Stimulated activated CD8-positive, alpha-beta memory T cell treated with anti-CD3 and anti-CD28 coated beads, Interleukin-15, amount 100 ng/mL, for 24 hours (primary cell): Measurements from ENCODE around the gene DPYD.

Experiments
- DNase-seq: peaks from one replicate; pipeline ENCODE4 v3.0.0-alpha.2; 2020; ENCODE audit warnings: low read depth

Gene DPYD

GRCh38 chr1:97906567-97907241, 14.1 kb downstream of the DPYD start:
- DNase-seq = no peak

- DNase-seq = no peak
Observed at GRCh38 chr1:97905141-97905940, 15.5 kb downstream of the DPYD start.

GRCh38 chr1:97904534-97904933, 16.3 kb downstream of the DPYD start:
- DNase-seq = no peak

GRCh38 chr1:97903626-97904025, 17.2 kb downstream of the DPYD start:
- DNase-seq = no peak

GRCh38 chr1:97902067-97902466, 18.8 kb downstream of the DPYD start:
- no peak for DNase-seq

GRCh38 chr1:97901017-97901658, 19.7 kb downstream of the DPYD start:
- DNase-seq = no peak

GRCh38 chr1:97898948-97899347, 21.9 kb downstream of the DPYD start:
- no peak for DNase-seq

- no peak for DNase-seq
Observed at GRCh38 chr1:97895278-97895677, 25.6 kb downstream of the DPYD start.

GRCh38 chr1:97893844-97894243, 27.0 kb downstream of the DPYD start:
- no peak for DNase-seq

GRCh38 chr1:97886199-97886598, 34.6 kb downstream of the DPYD start:
- no peak for DNase-seq

GRCh38 chr1:97883823-97884222, 37.0 kb downstream of the DPYD start:
- no peak for DNase-seq

GRCh38 chr1:97877307-97877706, 43.5 kb downstream of the DPYD start:
- DNase-seq = no peak

- DNase-seq = no peak
Observed at GRCh38 chr1:97875996-97876395, 44.8 kb downstream of the DPYD start.

- DNase-seq = no peak
Observed at GRCh38 chr1:97870589-97870988, 50.2 kb downstream of the DPYD start.

- no peak for DNase-seq
Observed at GRCh38 chr1:97869441-97869840, 51.4 kb downstream of the DPYD start.

GRCh38 chr1:97867127-97867526, 53.7 kb downstream of the DPYD start:
- no peak for DNase-seq

- DNase-seq = no peak
Observed at GRCh38 chr1:97864615-97865014, 56.2 kb downstream of the DPYD start.

- no peak for DNase-seq
Observed at GRCh38 chr1:97853221-97853620, 67.6 kb downstream of the DPYD start.

- no peak for DNase-seq
Observed at GRCh38 chr1:97849345-97850340, 71.2 kb downstream of the DPYD start.

- DNase-seq = no peak
Observed at GRCh38 chr1:97845805-97846204, 75.0 kb downstream of the DPYD start.

- no peak for DNase-seq
Observed at GRCh38 chr1:97844552-97845089, 76.2 kb downstream of the DPYD start.

GRCh38 chr1:97841338-97841737, 79.5 kb downstream of the DPYD start:
- no peak for DNase-seq
